Stimulated activated CD4-positive, alpha-beta T cell treated with anti-CD3 and anti-CD28 coated beads, TNF-alpha, amount 100 ng/mL, for 24 hours (primary cell): ENCODE data around the gene CYP4Z1.
"Not testable (repeated sequence)": the region's sequence is repeated elsewhere in the genome, so short reads cannot be mapped to it uniquely, and the experiment has no call there.

Experiments
- DNase-seq, 3 experiments: peaks; one replicate each; pipeline ENCODE4 v3.0.0-alpha.2; 2020; ENCODE audit warnings: low read depth in 3 of 3

CYP4Z1 gene

DNA sequence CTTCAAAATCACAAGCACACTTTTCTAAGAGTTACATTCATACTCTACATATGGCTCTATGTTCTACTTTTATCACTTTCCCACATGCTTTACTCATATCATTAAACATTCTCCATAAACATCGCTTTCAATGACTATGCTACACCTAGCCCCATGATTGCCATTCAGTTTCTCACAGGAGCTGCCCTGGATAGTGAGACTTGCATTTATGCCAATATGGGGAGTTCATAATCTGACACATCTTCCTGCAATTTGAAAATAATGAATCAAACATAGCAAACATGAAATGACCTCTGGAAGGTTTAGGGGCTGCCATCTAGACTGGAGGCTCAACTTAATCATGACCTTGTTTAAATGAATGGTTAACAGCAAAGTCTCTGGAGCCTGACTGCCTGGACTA is 61.2 kb downstream of the CYP4Z1 start:
- DNase-seq: no peak

DNA sequence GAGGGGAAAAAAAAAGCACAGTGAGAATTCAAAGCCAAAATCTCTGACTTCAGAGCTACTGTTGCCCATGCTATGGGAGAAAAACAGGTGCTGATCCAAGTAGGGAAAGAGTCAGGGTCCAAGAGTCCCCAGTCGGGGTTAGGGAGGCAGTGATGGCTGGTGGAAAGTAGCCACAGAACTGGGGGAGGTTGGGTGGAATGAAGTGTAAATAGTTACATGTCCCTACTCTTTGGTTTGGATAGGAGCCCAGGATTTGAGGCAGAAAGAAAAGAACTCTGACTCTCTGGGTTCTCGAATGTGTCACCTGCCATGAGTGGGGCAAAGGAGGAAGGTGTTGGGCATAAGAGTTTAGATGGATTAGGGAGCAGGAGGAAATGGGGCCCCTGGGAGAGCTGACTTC is 61.8 kb downstream of the CYP4Z1 start:
- not testable (repeated sequence) for DNase-seq

DNA sequence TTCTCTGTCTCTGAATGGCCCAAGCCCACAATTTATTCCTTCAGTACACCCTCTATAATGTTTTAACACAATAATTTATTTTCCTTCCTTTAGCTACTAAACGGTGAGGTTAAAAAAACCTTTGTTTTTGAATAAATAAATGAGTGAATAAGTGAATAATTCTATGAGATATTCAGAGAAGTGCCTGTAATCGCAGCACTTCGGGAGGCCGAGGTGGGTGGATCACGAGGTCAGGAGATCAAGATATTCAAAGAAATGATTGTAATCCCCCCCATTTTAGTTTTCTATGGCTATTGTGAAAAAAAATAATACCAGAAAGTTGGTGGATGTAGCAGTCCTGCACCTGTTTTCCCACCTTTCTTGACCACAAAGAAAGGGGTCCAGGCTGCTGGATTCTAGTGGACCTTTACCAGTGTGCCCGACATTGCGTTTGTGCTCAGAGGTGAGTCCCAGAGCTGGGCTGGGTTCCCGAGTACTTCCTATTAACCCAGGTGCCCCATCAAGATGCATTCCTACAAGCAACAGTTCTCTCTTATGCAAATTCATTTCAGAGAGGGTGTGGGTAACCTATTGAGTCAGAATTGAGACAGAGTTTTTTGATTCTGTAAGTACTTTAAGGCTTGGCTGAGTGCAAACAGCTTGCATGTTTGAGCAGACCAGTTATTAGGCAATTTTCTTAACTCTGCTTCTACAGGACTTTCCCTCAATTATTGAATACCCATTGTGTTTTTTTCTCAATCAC is 62.6 kb downstream of the CYP4Z1 start:
- DNase-seq: not testable (repeated sequence)

DNA sequence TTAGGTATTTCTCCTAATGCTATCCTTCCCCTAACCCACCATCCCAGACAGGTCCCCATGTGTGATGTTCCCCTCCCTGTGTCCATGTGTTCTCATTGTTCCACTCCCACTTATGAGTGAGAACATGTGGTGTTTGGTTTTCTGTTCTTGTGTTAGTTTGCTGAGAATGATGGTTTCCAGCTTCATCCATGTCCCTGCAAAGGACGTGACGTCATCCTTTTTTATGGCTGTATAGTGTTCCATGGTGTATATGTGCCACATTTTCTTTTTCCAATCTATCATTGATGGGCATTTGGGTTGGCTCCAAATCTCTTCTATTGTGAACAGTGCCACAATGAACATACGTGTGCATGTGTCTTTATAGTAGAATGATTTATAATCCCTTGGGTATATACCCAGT is 65.6 kb downstream of the CYP4Z1 start:
- not testable (repeated sequence) for DNase-seq

DNA sequence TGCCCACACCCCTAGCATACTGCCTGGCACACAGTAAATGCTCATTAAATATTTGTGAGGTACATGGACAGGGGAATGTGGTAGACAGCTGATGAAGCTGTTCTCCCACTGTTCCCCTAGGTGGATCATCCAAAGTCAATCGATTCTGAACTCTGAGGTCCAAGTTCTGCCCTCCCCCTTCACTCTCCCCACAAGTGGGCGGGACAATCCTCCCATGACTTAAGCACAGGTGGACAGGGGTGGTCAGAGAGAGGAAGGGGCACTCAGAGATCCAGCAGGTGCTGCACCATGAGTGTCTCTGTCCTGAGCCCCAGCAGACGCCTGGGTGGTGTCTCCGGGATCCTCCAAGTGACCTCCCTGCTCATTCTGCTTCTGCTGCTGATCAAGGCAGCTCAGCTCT is 70.2 kb downstream of the CYP4Z1 start, which contains the start of gene CYP4A22:
Gene CYP4A22, plus strand, starts transcription at position 244 of the 400 bp plus-strand sequence. Its CDS starts 45 bp downstream, at position 289.
- no peak for DNase-seq

DNA sequence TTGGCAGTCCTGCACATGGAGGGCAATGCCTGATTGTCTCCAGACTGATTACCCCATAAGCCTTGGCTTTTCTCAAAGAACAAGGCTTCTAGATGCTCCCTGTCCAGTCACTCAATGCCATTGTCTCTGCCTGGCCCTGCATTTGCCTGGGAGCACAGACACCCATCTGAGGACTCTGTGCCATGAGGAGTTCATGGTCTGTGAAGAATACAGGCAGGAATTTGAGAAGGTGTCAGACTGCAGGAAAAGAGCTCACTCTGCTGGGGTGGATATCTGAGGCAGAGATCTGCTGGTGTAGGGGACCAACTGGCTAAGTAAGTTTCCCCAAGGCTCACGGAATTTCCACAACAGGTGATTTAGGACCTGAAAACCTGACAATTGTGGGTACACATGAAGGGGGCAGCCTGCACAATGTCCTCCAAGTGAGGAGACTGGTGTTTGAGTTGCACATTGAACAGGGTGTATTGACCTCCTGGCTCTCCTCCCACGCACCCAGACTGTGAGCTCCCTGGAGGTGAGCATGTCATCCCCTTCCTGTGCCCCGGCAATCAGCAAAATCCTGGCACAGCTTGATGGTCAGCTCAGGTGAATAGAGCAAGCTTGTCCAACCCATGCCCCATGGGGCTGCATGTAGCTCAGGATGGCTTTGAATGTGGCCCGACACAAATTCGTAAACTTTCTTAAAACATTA is 71.0 kb downstream of the CYP4Z1 start:
- DNase-seq: no peak

DNA sequence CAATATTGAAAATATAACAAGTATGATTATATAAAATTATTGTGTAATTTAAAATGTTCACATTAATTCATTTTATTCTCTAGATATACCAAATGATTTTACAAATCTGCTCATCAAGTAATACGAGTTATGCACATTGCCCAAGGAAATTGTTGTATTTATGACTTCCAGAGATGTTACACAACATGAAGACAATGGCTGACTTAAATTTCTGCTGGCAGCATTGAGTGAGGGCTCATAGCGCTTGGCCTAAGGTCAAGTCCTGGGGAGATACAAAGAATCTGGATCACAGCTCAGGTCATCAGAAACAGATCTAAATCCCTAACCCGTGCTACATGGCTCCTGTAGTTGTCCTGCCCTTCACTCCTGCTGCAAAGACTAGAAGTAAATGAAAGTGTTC is 73.3 kb downstream of the CYP4Z1 start:
- DNase-seq: not testable (repeated sequence)

DNA sequence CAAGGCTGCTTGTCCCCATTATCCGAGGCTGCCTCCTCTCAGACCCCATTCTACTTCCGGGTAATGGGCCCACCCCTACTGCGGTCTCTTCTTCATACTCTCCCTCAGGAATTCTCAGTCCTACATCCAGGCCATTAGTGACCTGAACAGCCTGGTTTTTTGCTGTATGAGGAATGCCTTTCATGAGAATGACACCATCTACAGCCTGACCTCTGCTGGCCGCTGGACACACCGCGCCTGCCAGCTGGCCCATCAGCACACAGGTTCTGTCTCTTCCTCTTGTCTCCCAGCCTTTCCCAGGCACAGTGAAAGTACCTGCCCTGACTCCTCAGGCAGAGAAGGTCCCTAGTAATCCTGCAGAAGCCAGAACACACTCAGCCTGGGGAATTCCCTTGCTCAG is 76.6 kb downstream of the CYP4Z1 start:
- DNase-seq: not testable (repeated sequence)

DNA sequence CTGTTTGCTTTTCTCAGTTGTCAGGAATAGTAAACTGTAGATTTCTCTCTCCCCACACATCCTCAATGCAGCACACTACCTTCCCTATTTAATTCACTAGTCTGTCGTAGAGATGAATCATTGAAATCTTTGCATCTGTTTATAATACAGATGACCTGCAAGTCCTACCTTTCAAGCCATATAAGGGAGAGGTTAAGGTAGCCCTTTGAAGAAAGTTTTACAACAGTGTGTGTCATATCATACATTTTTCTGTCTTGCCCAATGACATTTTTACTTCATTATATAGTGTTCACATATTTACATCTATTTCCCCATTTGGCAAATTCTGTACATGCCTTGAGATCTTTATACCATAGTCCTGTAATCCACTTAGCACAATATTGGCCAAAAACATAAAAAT is 79.5 kb downstream of the CYP4Z1 start:
- not testable (repeated sequence) for DNase-seq

DNA sequence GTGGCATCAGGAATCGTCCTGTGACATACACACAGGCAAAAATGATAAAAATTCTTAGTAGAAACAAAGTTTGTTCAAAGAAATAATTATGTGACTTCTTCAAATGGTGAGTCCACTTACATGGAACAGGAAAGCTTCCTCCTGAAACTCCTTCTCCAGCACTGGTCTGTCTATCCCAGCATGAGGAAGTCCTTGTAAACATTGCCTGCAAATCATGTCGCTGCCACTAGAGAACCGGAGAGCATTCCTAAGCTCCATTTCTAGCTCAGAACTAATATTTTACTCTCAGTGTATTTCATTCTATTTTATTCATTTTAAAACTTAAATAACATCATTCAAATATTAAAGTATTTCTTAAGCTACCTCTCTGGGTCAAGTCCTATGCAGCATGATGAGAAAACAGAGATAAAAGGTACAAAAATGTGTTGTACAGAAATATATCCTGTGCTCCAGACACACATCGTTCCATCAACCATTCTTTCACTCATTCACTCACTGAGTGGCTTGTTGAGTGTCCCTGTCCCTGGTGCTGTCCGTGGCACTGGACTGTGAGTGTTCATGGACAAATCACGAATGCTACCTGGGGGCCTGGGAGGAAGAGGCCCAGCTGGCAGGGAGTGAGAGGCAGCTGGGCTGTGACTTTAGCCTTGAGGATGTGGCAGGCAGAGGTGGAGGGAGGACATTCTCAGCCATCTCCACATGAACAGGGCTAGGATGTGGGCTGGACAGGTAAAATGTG is 80.2 kb downstream of the CYP4Z1 start:
- no peak for DNase-seq

DNA sequence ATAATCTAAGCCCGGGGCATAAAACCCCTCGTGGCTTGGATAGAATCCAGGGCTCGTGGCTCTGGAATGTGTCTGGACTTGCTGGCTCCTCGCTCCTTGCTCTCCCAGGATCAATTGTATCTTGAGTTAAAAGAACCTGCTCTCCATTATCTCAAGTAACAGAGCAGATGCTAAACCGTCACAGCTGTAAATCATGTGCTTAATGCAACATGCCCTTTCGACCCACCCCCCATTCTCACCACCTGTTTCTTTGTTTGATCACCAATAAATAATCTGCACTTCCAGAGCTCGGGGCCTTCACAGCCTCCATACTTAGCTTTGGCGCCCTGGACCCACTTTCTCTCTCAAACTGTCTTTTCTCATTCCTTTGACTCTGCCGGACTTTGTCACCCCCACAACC is 82.1 kb downstream of the CYP4Z1 start:
- DNase-seq: not testable (repeated sequence)

DNA sequence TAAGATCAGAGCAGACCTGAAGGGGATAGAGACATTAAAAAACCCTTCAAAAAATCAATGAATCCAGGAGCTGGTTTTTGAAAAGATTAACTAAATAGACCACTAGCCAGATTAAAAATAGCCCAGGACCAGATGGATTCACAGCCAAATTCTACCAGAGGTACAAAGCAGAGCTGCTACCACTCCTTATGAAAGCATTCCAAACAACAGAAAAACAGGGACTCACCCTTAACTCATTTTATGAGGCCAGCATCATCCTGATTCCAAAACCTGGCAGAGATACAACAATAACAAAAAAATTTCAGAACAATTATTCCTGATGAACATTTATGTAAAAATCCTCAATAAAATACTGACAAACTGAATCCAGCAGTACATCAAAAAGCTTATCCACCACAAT is 89.4 kb downstream of the CYP4Z1 start:
- DNase-seq: not testable (repeated sequence)

DNA sequence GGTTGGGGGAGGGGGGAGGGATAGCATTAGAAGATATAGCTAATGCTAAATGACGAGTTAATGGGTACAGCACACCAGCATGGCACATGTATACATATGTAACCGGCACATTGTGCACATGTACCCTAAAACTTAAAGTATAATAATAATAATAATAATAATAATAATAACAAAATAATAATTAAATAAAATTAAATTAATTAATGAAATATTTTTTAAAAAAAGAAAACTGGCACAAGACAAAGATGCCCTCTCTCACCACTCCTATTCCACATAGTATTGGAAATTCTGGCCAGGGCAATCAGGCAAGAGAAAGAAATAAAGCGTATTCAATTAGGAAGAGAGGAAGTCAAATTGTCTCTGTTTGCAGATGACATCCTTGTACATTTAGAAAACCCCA is 90.9 kb downstream of the CYP4Z1 start:
- not testable (repeated sequence) for DNase-seq

DNA sequence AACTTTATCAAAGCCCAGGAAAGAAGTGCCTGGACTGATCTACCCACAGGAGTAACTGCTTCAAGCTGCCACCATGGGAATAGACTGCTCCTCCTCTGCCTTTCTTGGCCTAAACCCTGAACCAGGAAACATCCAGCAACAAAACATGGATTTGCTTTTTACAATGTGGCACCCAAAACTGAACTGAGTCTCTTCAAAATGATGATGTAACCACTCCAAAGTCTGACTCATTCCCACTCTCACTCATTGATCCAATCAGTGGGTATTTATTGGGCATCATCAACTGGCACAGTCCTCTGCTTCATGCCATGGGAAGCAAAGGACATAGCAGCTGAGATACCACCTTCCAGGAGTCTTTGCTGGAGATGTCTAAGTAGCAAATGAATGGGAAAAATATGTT is 93.7 kb downstream of the CYP4Z1 start:
- no peak for DNase-seq

DNA sequence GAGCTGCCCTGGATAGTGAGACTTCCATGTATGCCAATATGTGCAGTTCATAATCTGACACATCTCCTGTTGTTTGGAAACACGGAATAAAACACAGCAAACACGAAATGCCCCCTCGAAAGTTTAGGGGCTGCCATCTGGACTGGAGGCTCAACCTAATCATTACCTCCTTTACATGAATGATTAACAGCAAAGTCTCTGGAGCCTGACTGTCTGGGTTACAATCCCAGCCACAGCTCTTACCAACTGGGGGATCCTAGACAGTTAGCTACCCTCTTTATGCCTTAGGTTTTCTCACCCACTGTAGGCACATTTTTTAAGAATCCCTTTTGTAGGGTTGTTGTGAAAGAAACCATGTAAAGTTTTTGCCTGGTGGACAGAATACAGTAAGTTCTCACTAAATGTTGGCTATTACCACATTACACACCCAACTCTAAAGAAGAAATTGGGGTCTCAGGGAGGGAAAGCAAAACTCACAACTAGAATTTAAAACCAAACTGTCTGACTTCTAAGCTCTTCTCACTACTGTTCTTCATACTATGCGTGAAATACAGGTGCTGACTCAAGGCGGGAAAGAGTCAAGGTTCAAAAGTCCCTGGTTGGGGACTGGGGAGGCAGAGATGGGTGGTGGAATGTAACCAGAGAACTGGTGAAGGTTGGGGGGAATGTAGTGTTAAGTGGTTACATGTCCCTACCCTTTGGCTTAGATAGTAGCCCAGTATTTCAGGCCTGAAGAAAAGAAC is 94.4 kb downstream of the CYP4Z1 start:
- no peak for DNase-seq

DNA sequence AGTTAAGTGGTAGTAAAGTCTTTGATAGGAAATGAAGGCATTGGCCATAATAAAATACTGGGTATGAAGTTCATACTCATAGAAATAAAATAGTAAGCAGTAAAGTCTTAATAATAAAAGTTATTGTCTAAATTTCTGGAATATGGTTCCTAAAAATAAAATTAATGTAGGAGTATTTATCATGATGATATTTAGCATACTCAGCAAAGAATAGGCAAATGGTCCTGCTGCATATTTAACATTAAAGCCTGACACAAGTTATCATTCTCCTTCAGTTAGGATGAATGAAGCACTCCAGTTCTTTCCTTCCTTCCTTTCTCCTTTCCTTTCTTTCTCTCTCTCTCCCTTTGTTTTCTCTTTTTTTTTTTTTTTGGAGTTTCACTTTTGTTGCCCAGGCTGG is 97.5 kb downstream of the CYP4Z1 start:
- no peak for DNase-seq
